Breast epithelium (tissue), 3 donors: Measurements from ENCODE around the gene RRM2.

ENCODE experiments used
- CTCF ChIP-seq, 3 donors: fragments of 450-650 bp; IDR thresholded peaks; one replicate each; pipeline ENCODE4 v1.5.1; 2016 to 2017; ENCODE audit warnings: antibody characterized with exemption in 3 of 3, mild to moderate bottlenecking in 3 of 3, moderate library complexity in 3 of 3
- POLR2A ChIP-seq: fragments of 450-650 bp; IDR thresholded peaks from one replicate; pipeline ENCODE4 v1.6.1; 2016; ENCODE audit warnings: antibody characterized with exemption, mild to moderate bottlenecking, moderate library complexity

GRCh38 chr2:10174173-10174572 lies 51.6 kb downstream of the RRM2 start:
- TF ChIP-seq POLR2A (no peak), CTCF (IDR thresholded peaks at IDR 0.05) (no peak)
